HG03442 (cell line): ENCODE measurements around the gene APOBEC3C.
"Not testable (repeated sequence)": the region's sequence is repeated elsewhere in the genome, so short reads cannot be mapped to it uniquely, and the experiment has no call there.

ENCODE experiments used
- ATAC-seq: cut with Tn5 transposase; IDR thresholded peaks from one replicate; pipeline ENCODE4 v1.9.1; 2021; ENCODE audit warnings: mild to moderate bottlenecking, moderate library complexity; ENCODE audit not compliant: unreplicated experiment

Gene APOBEC3C

DNA sequence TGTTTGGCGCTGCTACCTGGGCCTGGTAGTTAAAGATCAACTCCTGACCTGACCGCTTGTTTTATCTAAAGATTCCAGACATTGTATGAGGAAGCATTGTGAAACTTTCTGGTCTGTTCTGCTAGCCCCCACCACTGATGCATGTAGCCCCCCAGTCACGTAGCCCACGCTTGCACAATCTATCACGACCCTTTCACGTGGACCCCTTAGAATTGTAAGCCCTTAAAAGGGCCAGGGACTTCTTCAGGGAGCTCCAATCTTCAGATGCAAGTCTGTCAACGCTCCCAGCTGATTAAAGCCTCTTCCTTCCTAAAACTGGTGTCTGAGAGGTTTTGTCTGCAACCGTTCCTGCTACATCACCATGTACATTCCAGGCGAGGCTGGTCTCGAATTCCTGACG is 41.6 kb downstream of the APOBEC3C start:
- ATAC-seq, result no peak

DNA sequence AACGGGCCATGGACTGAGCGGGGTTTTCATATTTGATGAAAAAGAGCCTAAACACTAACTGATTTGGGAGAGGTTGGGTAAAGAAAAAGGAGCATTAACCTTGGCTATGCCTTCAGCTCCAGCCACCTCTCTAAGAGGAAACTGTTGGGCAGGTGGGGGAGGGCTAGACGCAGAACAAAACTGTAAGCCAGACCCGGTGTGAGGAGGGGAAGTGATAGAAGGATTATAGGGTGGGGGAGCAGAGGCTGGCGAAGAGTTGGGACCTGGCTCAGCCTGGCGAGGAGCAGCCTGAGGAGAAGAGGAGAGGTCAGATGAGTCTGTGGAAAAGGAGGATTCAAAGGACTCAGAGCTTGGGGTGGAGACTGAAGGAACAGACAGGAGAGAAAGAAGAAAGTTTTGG is 47.2 kb downstream of the APOBEC3C start:
- ATAC-seq, result not testable (repeated sequence)

- ATAC-seq, result not testable (repeated sequence)
Measured at GRCh38 chr22:39061951-39062350, 47.9 kb downstream of the APOBEC3C start.

GRCh38 chr22:39063904-39064303 is 49.8 kb downstream of the APOBEC3C start:
- not testable (repeated sequence) for ATAC-seq

GRCh38 chr22:39066442-39067276 is 52.6 kb downstream of the APOBEC3C start:
- peak; percentile 48 for ATAC-seq

DNA sequence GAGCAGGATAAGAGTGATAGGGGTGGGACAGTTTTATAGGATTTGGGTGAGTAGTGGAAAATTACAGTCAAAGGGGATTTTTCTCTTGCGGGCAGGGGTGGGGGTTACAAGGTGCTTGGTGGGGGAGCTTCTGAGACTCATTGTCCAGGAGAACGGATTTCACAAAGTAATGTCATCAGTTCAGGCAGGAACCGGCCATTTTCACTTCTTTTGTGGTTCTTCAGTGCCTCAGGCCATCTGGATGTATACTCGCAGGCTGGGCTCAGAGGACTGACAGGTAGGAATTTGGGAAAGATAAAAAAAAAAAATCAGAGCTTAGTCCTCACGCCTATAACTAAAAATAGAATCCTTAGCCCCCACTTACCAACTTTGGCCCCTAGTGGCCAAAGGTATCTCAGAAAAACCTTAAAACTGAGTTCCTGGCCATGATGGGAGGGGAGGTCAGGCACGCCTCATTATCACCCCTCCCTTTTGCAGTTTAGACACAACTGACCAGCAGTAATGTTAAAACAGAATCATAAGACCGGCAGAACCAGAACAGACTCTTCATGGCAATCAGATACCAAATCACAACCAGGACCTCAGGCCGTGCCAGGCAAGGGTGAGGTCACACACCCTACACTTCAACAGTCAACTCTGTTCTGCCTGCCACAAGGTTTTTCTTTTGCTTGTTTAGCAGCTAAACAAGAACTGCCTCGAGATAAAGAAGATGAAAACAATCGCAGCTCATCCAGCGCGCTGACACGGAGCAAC is 54.2 kb downstream of the APOBEC3C start:
- no peak for ATAC-seq
